K562 (cell line): ENCODE data around the gene HACL1. TPM values are rescaled to one million over a fixed set of nuclear protein-coding genes. Genes with fewer than 3 reads are reported as not detected.

ENCODE experiments used
- CCAR2 ChIP-seq: fragments of 200-400 bp; formaldehyde crosslinking; IDR thresholded peaks from 2 replicates; pipeline ENCODE4 v1.6.1; 2017; ENCODE audit warnings: mild to moderate bottlenecking, low read depth, low read length
- EP400 ChIP-seq: fragments of 450-650 bp; IDR thresholded peaks from 2 replicates; pipeline ENCODE4 v1.6.1; 2017; ENCODE audit warnings: antibody characterized with exemption, mild to moderate bottlenecking, moderate library complexity
- EZH2 ChIP-seq: IDR thresholded peaks from 2 replicates; pipeline ENCODE4 v1.6.1; 2012; ENCODE audit warnings: low read depth, mild to moderate bottlenecking, inconsistent platforms, low read length, borderline replicate concordance
- FOS ChIP-seq: IDR thresholded peaks from 3 replicates; pipeline ENCODE4 v1.6.1; 2011; ENCODE audit not compliant: insufficient read length; ENCODE audit errors: extremely low read depth
- FOXA3 ChIP-seq, 2 experiments: fragments of 450-650 bp in 1 of 2; sonication (generic) in 1 of 2; formaldehyde crosslinking; IDR thresholded peaks in 1 of 2; conservative IDR thresholded peaks in 1 of 2; 2 replicates each; pipeline versions ENCODE4 v1.4.0 to v1.8.0; 2020 to 2022; ENCODE audit warnings: mild to moderate bottlenecking in 2 of 2, missing genetic modification reagents in 1 of 2
- HNRNPUL1 ChIP-seq: fragments of 200-400 bp; formaldehyde crosslinking; IDR thresholded peaks from 2 replicates; pipeline ENCODE4 v1.6.1; 2017; ENCODE audit warnings: low read length
- KDM5B ChIP-seq: fragments of 200-600 bp; sonication (generic); IDR thresholded peaks from 2 replicates; pipeline ENCODE4 v1.6.1; 2012; ENCODE audit warnings: low read depth, mild to moderate bottlenecking, moderate library complexity, low read length, control low read depth, inconsistent platforms; ENCODE audit not compliant: insufficient replicate concordance
- KLF16 ChIP-seq: IDR thresholded peaks from 2 replicates; pipeline ENCODE4 v1.6.1; 2016; ENCODE audit warnings: antibody characterized with exemption
- NCOA2 ChIP-seq, 2 experiments: fragments of 450-650 bp; IDR thresholded peaks; 2 replicates each; pipeline ENCODE4 v1.6.1; 2018; ENCODE audit warnings: mild to moderate bottlenecking in 2 of 2, moderate library complexity in 1 of 2; ENCODE audit not compliant: partially characterized antibody in 2 of 2
- NCOR1 ChIP-seq: fragments of 450-650 bp; IDR thresholded peaks from 2 replicates; pipeline ENCODE4 v1.6.1; 2016; ENCODE audit warnings: mild to moderate bottlenecking, moderate library complexity
- POLR2G ChIP-seq: fragments of 200-400 bp; formaldehyde crosslinking; IDR thresholded peaks from 2 replicates; pipeline ENCODE4 v1.6.1; 2017; ENCODE audit warnings: low read depth, mild to moderate bottlenecking, antibody characterized with exemption, low read length, moderate library complexity
- PRMT5 ChIP-seq: sonication (generic); formaldehyde crosslinking; IDR thresholded peaks from 2 replicates; pipeline ENCODE4 v1.5.0; 2020; ENCODE audit warnings: missing genetic modification reagents
- YBX1 ChIP-seq: fragments of 450-650 bp; IDR thresholded peaks from 2 replicates; pipeline ENCODE4 v1.7.1; 2016; ENCODE audit warnings: mild to moderate bottlenecking
- ZNF76 ChIP-seq: fragments of 250-450 bp; sonication (Bioruptor Pico); IDR thresholded peaks from 2 replicates; pipeline ENCODE4 v1.4.0; 2020; ENCODE audit warnings: mild to moderate bottlenecking, moderate library complexity, borderline replicate concordance
- polyA plus RNA-seq, 8 experiments: library from polyadenylated mRNA; depleted of rRNA in 4 of 8; stranded (reverse) in 5 of 8; unstranded in 3 of 8; fragments of >200 nt; fragmentation: Nextera tagmentation in 2 of 8; fragmentation: Illumina TruSeq in 1 of 8; extraction: Ambion mirVana in 2 of 8; extraction: Trizol in 1 of 8; gene quantifications; 2 replicates each; pipeline versions ENCODE4 v1.2.1 to v1.2.3, GENCODE V29; 2011 to 2014; ENCODE audit warnings: inconsistent platforms in 1 of 8, missing spikeins in 1 of 8
- total RNA-seq, 7 experiments: library from RNA; depleted of rRNA in 6 of 7; stranded (reverse); fragments of >200 nt in 6 of 7; fragmentation: Illumina TruSeq in 2 of 7; extraction: Trizol in 2 of 7; gene quantifications; 2 replicates each; pipeline versions ENCODE4 v1.2.1 to v1.2.3, GENCODE V29; 2011 to 2021; ENCODE audit warnings: low replicate concordance in 1 of 7
- TF ChIP-seq, protein P1 (sequence below): fragments of 250-450 bp; sonication (Bioruptor Pico); IDR thresholded peaks from 2 replicates; pipeline ENCODE4 v1.6.1; 2021; ENCODE audit warnings: mild to moderate bottlenecking
- TF ChIP-seq, protein P2 (sequence below): sonication (generic); formaldehyde crosslinking; IDR thresholded peaks from 2 replicates; pipeline ENCODE4 v1.8.0; 2022; ENCODE audit warnings: mild to moderate bottlenecking, missing genetic modification reagents
- TF ChIP-seq, protein P3 (sequence below), 2 experiments: fragments of 250-450 bp in 1 of 2; fragments of 450-650 bp in 1 of 2; sonication (Bioruptor Pico) in 1 of 2; IDR thresholded peaks; 2 replicates each; pipeline versions ENCODE4 v1.6.1 to v1.8.0; 2016 to 2021; ENCODE audit warnings: mild to moderate bottlenecking in 2 of 2, moderate library complexity in 2 of 2, missing compliant biosample characterization in 1 of 2, missing genetic modification characterization in 1 of 2
- TF ChIP-seq, protein P4 (sequence below): sonication (generic); formaldehyde crosslinking; IDR thresholded peaks from 2 replicates; pipeline ENCODE4 v1.8.0; 2023; ENCODE audit warnings: mild to moderate bottlenecking, missing genetic modification reagents

Gene HACL1
- total and polyA plus RNA-seq, 9 of the 15 experiments (the other 6 are each of a cell fraction or from before 2014, with no cell fraction given) = 18.9 to 61.5 (median 30.5) TPM

DNA sequence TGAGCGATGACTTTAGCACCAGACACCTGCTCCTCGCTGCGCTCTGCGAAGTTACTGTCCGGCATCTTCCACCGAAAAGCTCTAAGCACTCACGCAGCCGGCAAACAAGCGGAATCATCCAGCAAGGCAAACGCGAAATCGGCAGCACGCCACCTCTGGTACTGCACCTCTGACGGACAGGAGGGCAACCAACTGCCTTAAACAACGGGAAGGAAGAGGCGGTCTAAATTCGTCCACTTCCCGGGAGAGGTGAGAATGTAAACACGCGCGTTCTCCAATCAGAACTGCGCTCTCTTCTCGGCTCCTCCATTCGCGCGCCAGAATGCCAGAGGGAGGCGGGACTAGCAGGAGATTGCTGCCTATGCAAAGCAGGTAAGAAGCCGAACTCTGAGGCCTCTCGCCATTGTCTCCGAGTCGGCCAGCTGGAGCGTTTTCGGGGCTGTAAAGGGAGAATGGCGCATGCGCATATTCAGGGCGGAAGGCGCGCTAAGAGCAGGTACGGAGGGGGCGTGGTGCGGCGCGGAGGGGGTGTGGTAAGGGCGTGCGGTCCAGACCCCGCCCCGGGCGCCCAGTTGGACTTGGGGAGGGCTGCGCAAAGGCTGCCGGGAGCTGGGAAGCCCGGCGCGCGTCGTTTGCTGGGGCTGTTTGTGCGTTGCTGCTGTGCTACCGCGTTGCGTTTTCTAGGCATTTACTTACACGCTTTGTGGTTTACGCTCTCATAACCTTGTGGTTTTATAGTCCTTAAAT lies at the start of gene HACL1, which contains the start of gene BTD (continued):
- no peak for TF ChIP-seq CCAR2
- peak; percentile 93 to 99 for TF ChIP-seq FOXA3 (CRISPR knock-in tag; conservative IDR thresholded peaks at IDR 0.05 in 1 of 2, IDR thresholded peaks at IDR 0.05 in 1 of 2)
- TF ChIP-seq, protein P1, sequence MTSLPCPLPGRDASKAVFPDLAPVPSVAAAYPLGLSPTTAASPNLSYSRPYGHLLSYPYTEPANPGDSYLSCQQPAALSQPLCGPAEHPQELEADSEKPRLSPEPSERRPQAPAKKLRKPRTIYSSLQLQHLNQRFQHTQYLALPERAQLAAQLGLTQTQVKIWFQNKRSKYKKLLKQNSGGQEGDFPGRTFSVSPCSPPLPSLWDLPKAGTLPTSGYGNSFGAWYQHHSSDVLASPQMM = no peak
- no peak for TF ChIP-seq YBX1
- peak; percentile 99 for TF ChIP-seq KDM5B
- TF ChIP-seq POLR2G = peak; percentile 95
- TF ChIP-seq, protein P2, sequence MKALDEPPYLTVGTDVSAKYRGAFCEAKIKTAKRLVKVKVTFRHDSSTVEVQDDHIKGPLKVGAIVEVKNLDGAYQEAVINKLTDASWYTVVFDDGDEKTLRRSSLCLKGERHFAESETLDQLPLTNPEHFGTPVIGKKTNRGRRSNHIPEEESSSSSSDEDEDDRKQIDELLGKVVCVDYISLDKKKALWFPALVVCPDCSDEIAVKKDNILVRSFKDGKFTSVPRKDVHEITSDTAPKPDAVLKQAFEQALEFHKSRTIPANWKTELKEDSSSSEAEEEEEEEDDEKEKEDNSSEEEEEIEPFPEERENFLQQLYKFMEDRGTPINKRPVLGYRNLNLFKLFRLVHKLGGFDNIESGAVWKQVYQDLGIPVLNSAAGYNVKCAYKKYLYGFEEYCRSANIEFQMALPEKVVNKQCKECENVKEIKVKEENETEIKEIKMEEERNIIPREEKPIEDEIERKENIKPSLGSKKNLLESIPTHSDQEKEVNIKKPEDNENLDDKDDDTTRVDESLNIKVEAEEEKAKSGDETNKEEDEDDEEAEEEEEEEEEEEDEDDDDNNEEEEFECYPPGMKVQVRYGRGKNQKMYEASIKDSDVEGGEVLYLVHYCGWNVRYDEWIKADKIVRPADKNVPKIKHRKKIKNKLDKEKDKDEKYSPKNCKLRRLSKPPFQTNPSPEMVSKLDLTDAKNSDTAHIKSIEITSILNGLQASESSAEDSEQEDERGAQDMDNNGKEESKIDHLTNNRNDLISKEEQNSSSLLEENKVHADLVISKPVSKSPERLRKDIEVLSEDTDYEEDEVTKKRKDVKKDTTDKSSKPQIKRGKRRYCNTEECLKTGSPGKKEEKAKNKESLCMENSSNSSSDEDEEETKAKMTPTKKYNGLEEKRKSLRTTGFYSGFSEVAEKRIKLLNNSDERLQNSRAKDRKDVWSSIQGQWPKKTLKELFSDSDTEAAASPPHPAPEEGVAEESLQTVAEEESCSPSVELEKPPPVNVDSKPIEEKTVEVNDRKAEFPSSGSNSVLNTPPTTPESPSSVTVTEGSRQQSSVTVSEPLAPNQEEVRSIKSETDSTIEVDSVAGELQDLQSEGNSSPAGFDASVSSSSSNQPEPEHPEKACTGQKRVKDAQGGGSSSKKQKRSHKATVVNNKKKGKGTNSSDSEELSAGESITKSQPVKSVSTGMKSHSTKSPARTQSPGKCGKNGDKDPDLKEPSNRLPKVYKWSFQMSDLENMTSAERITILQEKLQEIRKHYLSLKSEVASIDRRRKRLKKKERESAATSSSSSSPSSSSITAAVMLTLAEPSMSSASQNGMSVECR (CRISPR knock-in tag) = peak; percentile 81
- TF ChIP-seq, protein P3, sequence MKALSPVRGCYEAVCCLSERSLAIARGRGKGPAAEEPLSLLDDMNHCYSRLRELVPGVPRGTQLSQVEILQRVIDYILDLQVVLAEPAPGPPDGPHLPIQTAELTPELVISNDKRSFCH (CRISPR knock-in tag; IDR thresholded peaks at IDR 0.05) = no peak
- TF ChIP-seq, protein P3 (tag; IDR thresholded peaks at IDR 0.05) = 0 out of 2 replicates have a peak, but pooled peaks have one; percentile 53
- peak; percentile 82; the same call in 1 of the 2 replicates for TF ChIP-seq ZNF76 (CRISPR knock-in tag)
- no peak for TF ChIP-seq NCOR1
- TF ChIP-seq, protein P4, sequence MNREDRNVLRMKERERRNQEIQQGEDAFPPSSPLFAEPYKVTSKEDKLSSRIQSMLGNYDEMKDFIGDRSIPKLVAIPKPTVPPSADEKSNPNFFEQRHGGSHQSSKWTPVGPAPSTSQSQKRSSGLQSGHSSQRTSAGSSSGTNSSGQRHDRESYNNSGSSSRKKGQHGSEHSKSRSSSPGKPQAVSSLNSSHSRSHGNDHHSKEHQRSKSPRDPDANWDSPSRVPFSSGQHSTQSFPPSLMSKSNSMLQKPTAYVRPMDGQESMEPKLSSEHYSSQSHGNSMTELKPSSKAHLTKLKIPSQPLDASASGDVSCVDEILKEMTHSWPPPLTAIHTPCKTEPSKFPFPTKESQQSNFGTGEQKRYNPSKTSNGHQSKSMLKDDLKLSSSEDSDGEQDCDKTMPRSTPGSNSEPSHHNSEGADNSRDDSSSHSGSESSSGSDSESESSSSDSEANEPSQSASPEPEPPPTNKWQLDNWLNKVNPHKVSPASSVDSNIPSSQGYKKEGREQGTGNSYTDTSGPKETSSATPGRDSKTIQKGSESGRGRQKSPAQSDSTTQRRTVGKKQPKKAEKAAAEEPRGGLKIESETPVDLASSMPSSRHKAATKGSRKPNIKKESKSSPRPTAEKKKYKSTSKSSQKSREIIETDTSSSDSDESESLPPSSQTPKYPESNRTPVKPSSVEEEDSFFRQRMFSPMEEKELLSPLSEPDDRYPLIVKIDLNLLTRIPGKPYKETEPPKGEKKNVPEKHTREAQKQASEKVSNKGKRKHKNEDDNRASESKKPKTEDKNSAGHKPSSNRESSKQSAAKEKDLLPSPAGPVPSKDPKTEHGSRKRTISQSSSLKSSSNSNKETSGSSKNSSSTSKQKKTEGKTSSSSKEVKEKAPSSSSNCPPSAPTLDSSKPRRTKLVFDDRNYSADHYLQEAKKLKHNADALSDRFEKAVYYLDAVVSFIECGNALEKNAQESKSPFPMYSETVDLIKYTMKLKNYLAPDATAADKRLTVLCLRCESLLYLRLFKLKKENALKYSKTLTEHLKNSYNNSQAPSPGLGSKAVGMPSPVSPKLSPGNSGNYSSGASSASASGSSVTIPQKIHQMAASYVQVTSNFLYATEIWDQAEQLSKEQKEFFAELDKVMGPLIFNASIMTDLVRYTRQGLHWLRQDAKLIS (CRISPR knock-in tag) = no peak
- no peak for TF ChIP-seq EZH2
- peak; percentile 81 for TF ChIP-seq EP400
- no peak for TF ChIP-seq HNRNPUL1
- 0 out of 2 replicates have a peak, but pooled peaks have one; percentile 59 for TF ChIP-seq KLF16
- TF ChIP-seq FOS = peak; percentile 93
- no peak for TF ChIP-seq PRMT5 (CRISPR knock-in tag)
- no peak for TF ChIP-seq NCOA2 (IDR thresholded peaks at IDR 0.05; ENCODE audit: partially characterized antibody in 2 of 2)
